Activated T-cell treated with anti-CD3 and anti-CD28 coated beads, Interleukin-2, amount 50 U/mL, for 4 hours (primary cell): Measurements from ENCODE around the gene PAX9. TPM values are rescaled to one million over a fixed set of nuclear protein-coding genes. Genes with fewer than 3 reads are reported as not detected.

Experiments
- ATAC-seq, 2 donors: fragments of 200-7000 bp; cut with Tn5 transposase; one replicate each; pipeline ENCODE4 v1.10.0; 2021
- DNase-seq: peaks from one replicate; pipeline ENCODE4 v3.0.0-alpha.2; 2020
- H3K27me3 Mint-ChIP-seq: one replicate; pipeline ENCODE4 v1.8.0; 2021; ENCODE audit warnings: low read depth, mixed read lengths
- H3K36me3 Mint-ChIP-seq: one replicate; pipeline ENCODE4 v1.8.0; 2022; ENCODE audit warnings: mixed read lengths; ENCODE audit not compliant: insufficient read depth
- H3K4me1 Mint-ChIP-seq: one replicate; pipeline ENCODE4 v1.8.0; 2021; ENCODE audit warnings: low read depth, mixed read lengths
- H3K4me3 Mint-ChIP-seq: one replicate; pipeline ENCODE4 v1.8.0; 2021; ENCODE audit warnings: mild to moderate bottlenecking, moderate library complexity, mixed read lengths
- H3K9me3 Mint-ChIP-seq: one replicate; pipeline ENCODE4 v1.8.0; 2021; ENCODE audit warnings: mixed read lengths
- total RNA-seq, 3 donors: library from RNA; stranded (reverse); gene quantifications; one replicate each; pipeline ENCODE4 v1.2.1, GENCODE V29; 2021

Gene PAX9
- total RNA-seq, 3 donors from 2014 or later, result 0.08 TPM; not detected in 2

GRCh38 chr14:36659822-36660735, 1.6 kb upstream of the PAX9 start:
- Mint-ChIP-seq H3K4me1 (peaks cover 55% of the 10 kb centered on the region), H3K36me3 (no peaks in the 10 kb centered on the region), H3K27me3 (peaks cover 98% of the 10 kb centered on the region), H3K4me3 (no peak overlapping the region), H3K9me3 (no peaks in the 10 kb centered on the region)
- DNase-seq (no peak), ATAC-seq (no peak)

GRCh38 chr14:36660736-36661505, 739 bp upstream of the PAX9 start:
- Mint-ChIP-seq H3K36me3 (no peaks in the 10 kb centered on the region), H3K27me3 (peaks cover 98% of the 10 kb centered on the region), H3K9me3 (no peaks in the 10 kb centered on the region), H3K4me1 (peaks cover 47% of the 10 kb centered on the region), H3K4me3 (no peak overlapping the region)
- DNase-seq, result no peak
- no peak for ATAC-seq

- H3K9me3 Mint-ChIP-seq, result no peaks in the 10 kb centered on the region
- DNase-seq, result no peak
- ATAC-seq, result no peak
- peaks cover 93% of the 10 kb centered on the region for H3K27me3 Mint-ChIP-seq
- no peaks in the 10 kb centered on the region for H3K36me3 Mint-ChIP-seq
- H3K4me1 Mint-ChIP-seq, result peaks cover 36% of the 10 kb centered on the region
- no peak overlapping the region for H3K4me3 Mint-ChIP-seq
Measured at GRCh38 chr14:36662258-36662542, 540 bp downstream of the PAX9 start.

- H3K9me3 Mint-ChIP-seq, result peaks cover 3% of the 10 kb centered on the region
- H3K36me3 Mint-ChIP-seq, result no peaks in the 10 kb centered on the region
- H3K4me3 Mint-ChIP-seq, result no peak overlapping the region
- H3K27me3 Mint-ChIP-seq, result peaks cover 93% of the 10 kb centered on the region
- DNase-seq, result no peak
- ATAC-seq, result no peak
- H3K4me1 Mint-ChIP-seq, result peaks cover 34% of the 10 kb centered on the region
Measured at GRCh38 chr14:36662543-36663403, 1.1 kb downstream of the PAX9 start.

- no peak for DNase-seq
- Mint-ChIP-seq H3K36me3 (no peaks in the 10 kb centered on the region), H3K27me3 (peaks cover 89% of the 10 kb centered on the region), H3K4me1 (peaks cover 34% of the 10 kb centered on the region), H3K4me3 (no peak overlapping the region), H3K9me3 (peaks cover 3% of the 10 kb centered on the region)
- no peak for ATAC-seq
Measured at GRCh38 chr14:36663404-36664321, 2.0 kb downstream of the PAX9 start.

- DNase-seq, result no peak
- H3K36me3 Mint-ChIP-seq, result no peaks in the 10 kb centered on the region
- ATAC-seq, result no peak
- H3K9me3 Mint-ChIP-seq, result peaks cover 3% of the 10 kb centered on the region
- H3K27me3 Mint-ChIP-seq, result peaks cover 80% of the 10 kb centered on the region
- H3K4me3 Mint-ChIP-seq, result no peak overlapping the region
- peaks cover 28% of the 10 kb centered on the region for H3K4me1 Mint-ChIP-seq
Measured at GRCh38 chr14:36664322-36665193, 2.9 kb downstream of the PAX9 start.

- no peak overlapping the region for H3K4me3 Mint-ChIP-seq
- H3K27me3 Mint-ChIP-seq, result peaks cover 66% of the 10 kb centered on the region
- H3K36me3 Mint-ChIP-seq, result no peaks in the 10 kb centered on the region
- H3K4me1 Mint-ChIP-seq, result peaks cover 28% of the 10 kb centered on the region
- peaks cover 3% of the 10 kb centered on the region for H3K9me3 Mint-ChIP-seq
- no peak for ATAC-seq
- no peak for DNase-seq
Measured at GRCh38 chr14:36665887-36666415, 4.3 kb downstream of the PAX9 start.

GRCh38 chr14:36666416-36667206, 5.0 kb downstream of the PAX9 start:
- H3K4me3 Mint-ChIP-seq, result no peak overlapping the region
- no peaks in the 10 kb centered on the region for H3K36me3 Mint-ChIP-seq
- H3K9me3 Mint-ChIP-seq, result peaks cover 3% of the 10 kb centered on the region
- H3K4me1 Mint-ChIP-seq, result peaks cover 23% of the 10 kb centered on the region
- ATAC-seq (no peak), DNase-seq (no peak)
- peaks cover 62% of the 10 kb centered on the region for H3K27me3 Mint-ChIP-seq

GRCh38 chr14:36667679-36668078, 6.0 kb downstream of the PAX9 start:
- no peak for ATAC-seq
- H3K4me1 Mint-ChIP-seq, result peaks cover 13% of the 10 kb centered on the region
- peaks cover 51% of the 10 kb centered on the region for H3K27me3 Mint-ChIP-seq
- H3K4me3 Mint-ChIP-seq, result no peak overlapping the region
- H3K36me3 Mint-ChIP-seq, result no peaks in the 10 kb centered on the region
- H3K9me3 Mint-ChIP-seq, result peaks cover 3% of the 10 kb centered on the region
- DNase-seq, result no peak

GRCh38 chr14:36671149-36671548, 9.5 kb downstream of the PAX9 start:
- Mint-ChIP-seq H3K4me3 (no peak overlapping the region), H3K36me3 (no peaks in the 10 kb centered on the region), H3K9me3 (peaks cover 3% of the 10 kb centered on the region), H3K27me3 (peaks cover 17% of the 10 kb centered on the region), H3K4me1 (no peaks in the 10 kb centered on the region)
- ATAC-seq, result no peak
- DNase-seq, result no peak

GRCh38 chr14:36672095-36672494, 10.4 kb downstream of the PAX9 start:
- DNase-seq (no peak), ATAC-seq (no peak)
- peaks cover 16% of the 10 kb centered on the region for H3K27me3 Mint-ChIP-seq
- no peak overlapping the region for H3K4me3 Mint-ChIP-seq
- H3K9me3 Mint-ChIP-seq, result peaks cover 3% of the 10 kb centered on the region
- no peaks in the 10 kb centered on the region for H3K36me3 Mint-ChIP-seq
- no peaks in the 10 kb centered on the region for H3K4me1 Mint-ChIP-seq

GRCh38 chr14:36674659-36675058, 13.0 kb downstream of the PAX9 start:
- no peak overlapping the region for H3K4me3 Mint-ChIP-seq
- H3K36me3 Mint-ChIP-seq, result no peaks in the 10 kb centered on the region
- H3K27me3 Mint-ChIP-seq, result peaks cover 19% of the 10 kb centered on the region
- H3K4me1 Mint-ChIP-seq, result no peaks in the 10 kb centered on the region
- ATAC-seq, result no peak
- no peaks in the 10 kb centered on the region for H3K9me3 Mint-ChIP-seq
- no peak for DNase-seq
